Astrocyte of the spinal cord (primary cell): ENCODE results near the gene HPCAL4.

Source experiments
- DNase-seq: peaks from one replicate; pipeline ENCODE4 v3.0.0; 2011; ENCODE audit warnings: low read depth, low spot score
- H3K4me3 ChIP-seq: 2 replicates; pipeline ENCODE4 v1.5.1; 2011; ENCODE audit warnings: low read depth, mild to moderate bottlenecking, low read length, moderate library complexity
- CTCF ChIP-seq: IDR thresholded peaks from 2 replicates; pipeline ENCODE4 v1.5.1; 2012; ENCODE audit warnings: low read depth, mild to moderate bottlenecking, low read length, inconsistent platforms
- in situ Hi-C: cut with HindIII; loops from 2 replicates; pipeline ENCODE4 v1.10.0; 2017; ENCODE audit warnings: low sequenced_read_pairs

Gene HPCAL4

GRCh38 chr1:39638965-39639304 is 52.3 kb downstream of the HPCAL4 start:
- no peak for DNase-seq
- in situ Hi-C loops = no loop called here
- TF ChIP-seq CTCF = no peak
- H3K4me3 ChIP-seq = no peak overlapping the region

- in situ Hi-C loops = no loop called here
- H3K4me3 ChIP-seq = no peak overlapping the region
- DNase-seq = no peak
- TF ChIP-seq CTCF = no peak
Observed at GRCh38 chr1:39637361-39637760, 53.9 kb downstream of the HPCAL4 start.

- no peak for DNase-seq
- TF ChIP-seq CTCF = no peak
- in situ Hi-C loops = no loop called here
- H3K4me3 ChIP-seq = no peak overlapping the region
Observed at GRCh38 chr1:39635871-39636210, 55.4 kb downstream of the HPCAL4 start.

- no peak overlapping the region for H3K4me3 ChIP-seq
- DNase-seq = no peak
- in situ Hi-C loops = no loop called here
- TF ChIP-seq CTCF = no peak
Observed at GRCh38 chr1:39635205-39635870, 55.9 kb downstream of the HPCAL4 start.

GRCh38 chr1:39633422-39633821 is 57.8 kb downstream of the HPCAL4 start:
- no peak overlapping the region for H3K4me3 ChIP-seq
- in situ Hi-C loops = no loop called here
- TF ChIP-seq CTCF = no peak
- DNase-seq = no peak

GRCh38 chr1:39632682-39633417 is 58.4 kb downstream of the HPCAL4 start:
- TF ChIP-seq CTCF = no peak
- DNase-seq = peak; percentile 53
- in situ Hi-C loops = no loop called here
- no peak overlapping the region for H3K4me3 ChIP-seq
